Activated B cell treated with CpG ODN at 0.5 μM for 24 hours (primary cell): ENCODE results near the gene GPAM. TPM values are rescaled to one million over a fixed set of nuclear protein-coding genes. Genes with fewer than 3 reads are reported as not detected.

Experiments
- ATAC-seq: fragments of 200-7000 bp; cut with Tn5 transposase; one replicate; pipeline ENCODE4 v1.10.0; 2021; ENCODE audit warnings: low read depth, mild to moderate bottlenecking, moderate library complexity
- CTCF ChIA-PET: fragments of 350-600 bp; sonication (Branson Sonifier 250); formaldehyde crosslinking; loops from one replicate; lab custom pipeline; 2021; ENCODE audit warnings: antibody characterized with exemption; lab: Charles Lee
- POLR2A ChIA-PET: fragments of 350-600 bp; sonication (Branson Sonifier 250); formaldehyde crosslinking; loops from one replicate; lab custom pipeline; 2021; ENCODE audit warnings: antibody characterized with exemption; lab: Charles Lee
- DNase-seq: peaks from one replicate; pipeline ENCODE4 v3.0.0; 2022
- H3K27ac Mint-ChIP-seq: one replicate; pipeline ENCODE4 v1.8.0; 2020; ENCODE audit warnings: mixed read lengths
- H3K27me3 Mint-ChIP-seq: one replicate; pipeline ENCODE4 v1.8.0; 2021; ENCODE audit warnings: mixed read lengths
- H3K36me3 Mint-ChIP-seq: one replicate; pipeline ENCODE4 v1.8.0; 2021; ENCODE audit warnings: low read depth, mixed read lengths
- H3K4me1 Mint-ChIP-seq: one replicate; pipeline ENCODE4 v1.8.0; 2021; ENCODE audit warnings: mixed read lengths
- H3K4me3 Mint-ChIP-seq: one replicate; pipeline ENCODE4 v1.8.0; 2020; ENCODE audit warnings: mild to moderate bottlenecking, mixed read lengths
- H3K9me3 Mint-ChIP-seq: one replicate; pipeline ENCODE4 v1.8.0; 2020; ENCODE audit warnings: mixed read lengths
- CTCF ChIP-seq: fragments of 200-600 bp; IDR thresholded peaks from one replicate; pipeline ENCODE4 v1.8.0; 2022; ENCODE audit warnings: antibody characterized with exemption, mild to moderate bottlenecking
- intact Hi-C: fragments of 100-400 bp; cut with micrococcal nuclease; formaldehyde crosslinking; loops from one replicate; pipeline ENCODE4 v1.15.1; 2024
- total RNA-seq: library from RNA; stranded (reverse); gene quantifications from 2 replicates; pipeline ENCODE4 v1.2.3, GENCODE V29; 2022

Gene GPAM
- total RNA-seq, result 8.6 and 10.2 TPM in 2 replicates

GRCh38 chr10:112183329-112184051 is at the start of gene GPAM:
Gene GPAM (minus strand): TSS chr10:112183765. CDS start chr10:112181784, 1,981 bp downstream.
- peaks cover 35% of the 10 kb centered on the region for H3K36me3 Mint-ChIP-seq
- intact Hi-C loops, result loop anchor here (1.0 to 5.0 kb wide), 7 partner anchors 20 to 1499 kb away; partner anchors contain the start of gene ZDHHC6
- peak within 1 kb of the TSS; percentile 93 for H3K27ac Mint-ChIP-seq
- ChIA-PET POLR2A (interaction anchor here (0.6 to 2.2 kb wide), 11 partner anchors 10 to 263 kb away, joined by 3 to 12 read pairs (median 5); partner anchors contain the start of genes VTI1A and ZDHHC6), CTCF (interaction anchor here (1.6 to 2.7 kb wide), 2 partner anchors 47 to 252 kb away, joined by 4 to 11 read pairs; no protein-coding TSS in a partner anchor)
- no peak for TF ChIP-seq CTCF
- H3K27me3 Mint-ChIP-seq, result no peaks in the 10 kb centered on the region
- H3K4me1 Mint-ChIP-seq, result peaks cover 21% of the 10 kb centered on the region
- ATAC-seq (peak; percentile 95), DNase-seq (peak; percentile 100)
- peaks cover 4% of the 10 kb centered on the region for H3K9me3 Mint-ChIP-seq
- H3K4me3 Mint-ChIP-seq, result peak within 1 kb of the TSS; percentile 91

- ChIA-PET CTCF (no interaction called here), POLR2A (interaction anchor here (1.0 to 1.5 kb wide), 2 partner anchors 17 to 49 kb away, joined by 4 to 5 read pairs; partner anchors contain the start of gene GPAM)
- no peak overlapping the region for H3K27ac Mint-ChIP-seq
- no peak overlapping the region for H3K4me3 Mint-ChIP-seq
- DNase-seq (no peak), ATAC-seq (no peak)
- no peaks in the 10 kb centered on the region for H3K9me3 Mint-ChIP-seq
- intact Hi-C loops, result loop anchor here (1.0 kb wide), 1 partner anchor 19 kb away; no protein-coding TSS in a partner anchor
- H3K4me1 Mint-ChIP-seq, result peaks cover 27% of the 10 kb centered on the region
- TF ChIP-seq CTCF, result no peak
- no peaks in the 10 kb centered on the region for H3K36me3 Mint-ChIP-seq
- H3K27me3 Mint-ChIP-seq, result no peaks in the 10 kb centered on the region
Observed at GRCh38 chr10:112232670-112233069, 49.1 kb upstream of the GPAM start.

- POLR2A ChIA-PET, result interaction anchor here (1.0 to 1.5 kb wide), 2 partner anchors 16 to 48 kb away, joined by 4 to 5 read pairs; partner anchors contain the start of gene GPAM
- H3K9me3 Mint-ChIP-seq, result no peaks in the 10 kb centered on the region
- intact Hi-C loops, result no loop called here
- H3K4me3 Mint-ChIP-seq, result no peak overlapping the region
- DNase-seq (no peak), ATAC-seq (no peak)
- no peak for TF ChIP-seq CTCF
- H3K27ac Mint-ChIP-seq, result no peak overlapping the region
- CTCF ChIA-PET, result no interaction called here
- no peaks in the 10 kb centered on the region for H3K36me3 Mint-ChIP-seq
- peaks cover 27% of the 10 kb centered on the region for H3K4me1 Mint-ChIP-seq
- H3K27me3 Mint-ChIP-seq, result no peaks in the 10 kb centered on the region
Observed at GRCh38 chr10:112231602-112232400, 48.2 kb upstream of the GPAM start.

GRCh38 chr10:112230325-112230988 is 46.9 kb upstream of the GPAM start:
- no peak overlapping the region for H3K27ac Mint-ChIP-seq
- TF ChIP-seq CTCF, result no peak
- CTCF ChIA-PET, result no interaction called here
- POLR2A ChIA-PET, result no interaction called here
- no peak for ATAC-seq
- H3K27me3 Mint-ChIP-seq, result peaks cover 3% of the 10 kb centered on the region
- no peak overlapping the region for H3K4me3 Mint-ChIP-seq
- intact Hi-C loops, result no loop called here
- no peaks in the 10 kb centered on the region for H3K36me3 Mint-ChIP-seq
- H3K9me3 Mint-ChIP-seq, result no peaks in the 10 kb centered on the region
- H3K4me1 Mint-ChIP-seq, result peaks cover 27% of the 10 kb centered on the region
- no peak for DNase-seq
